ENCODE data around the gene CCDC68. TPM values are rescaled to one million over a fixed set of nuclear protein-coding genes. Genes with fewer than 3 reads are reported as not detected.

CCDC68 gene
- total RNA-seq, 2 donors from 2014 or later, result 0.74 TPM; not detected in 1

DNA sequence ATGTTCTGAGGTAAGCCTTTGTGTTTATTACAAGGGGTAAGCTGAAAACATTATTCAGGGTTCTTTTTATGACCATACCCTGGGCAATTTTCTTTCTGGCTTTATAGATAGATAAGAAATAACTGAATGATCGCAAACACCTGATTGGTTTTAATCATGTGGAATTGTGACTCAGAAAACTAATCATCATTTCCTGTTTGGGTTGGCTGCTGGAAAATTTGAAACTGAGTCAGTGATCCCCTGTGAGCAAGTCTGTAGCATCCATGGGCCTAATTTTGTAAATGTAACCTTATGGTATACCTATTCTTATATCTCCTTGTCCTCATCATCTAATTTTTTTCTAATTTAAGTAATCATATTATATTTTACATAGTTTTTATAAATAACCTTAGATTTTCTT is 34.3 kb downstream of the CCDC68 start:
- DNase-seq (ENCODE audit: low spot score), result no peak
- Mint-ChIP-seq H3K36me3 (no peaks in the 10 kb centered on the region), H3K4me1 (ENCODE audit: low read depth in 2 of 2) (no peaks in the 10 kb centered on the region), H3K27me3 (peaks cover 3 to 18% of the 10 kb centered on the region in 2 donors), H3K9me3 (no peaks in the 10 kb centered on the region), H3K27ac (no peak overlapping the region), H3K4me3 (no peak overlapping the region)
- ATAC-seq, result no peak

DNA sequence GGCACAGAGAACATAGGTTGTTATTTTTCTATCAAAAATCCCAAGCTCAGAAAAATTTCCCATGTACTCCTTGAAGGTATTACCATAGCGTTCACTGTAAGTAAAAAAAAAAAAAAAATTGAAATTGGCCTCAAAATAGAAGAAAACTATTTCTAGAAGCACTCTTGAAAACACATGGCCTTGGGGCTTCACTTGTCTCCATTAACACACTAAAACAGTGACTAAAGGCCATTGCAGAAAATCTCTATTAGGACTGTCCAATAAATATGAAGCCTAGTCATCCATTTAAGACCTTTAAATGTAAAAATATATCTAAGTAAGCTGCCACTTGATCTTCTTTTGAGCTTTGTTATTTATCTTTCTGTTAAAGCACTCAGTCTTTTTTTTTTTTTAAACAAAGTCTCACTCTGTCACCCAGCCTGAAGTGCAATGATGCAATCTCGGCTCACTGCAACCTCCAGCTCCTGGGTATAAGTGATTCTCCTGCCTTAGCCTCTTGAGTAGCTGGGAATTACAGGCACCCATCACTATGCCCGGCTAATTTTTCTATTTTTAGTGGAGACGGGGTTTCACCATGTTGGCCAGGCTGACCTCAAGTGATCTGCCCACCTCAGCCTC is 35.8 kb downstream of the CCDC68 start:
- no peak overlapping the region for H3K27ac Mint-ChIP-seq
- no peaks in the 10 kb centered on the region for H3K36me3 Mint-ChIP-seq
- DNase-seq (ENCODE audit: low spot score) (no peak), ATAC-seq (no peak)
- peaks cover 3 to 18% of the 10 kb centered on the region in 2 donors for H3K27me3 Mint-ChIP-seq
- no peaks in the 10 kb centered on the region for H3K4me1 Mint-ChIP-seq (ENCODE audit: low read depth in 2 of 2)
- no peaks in the 10 kb centered on the region for H3K9me3 Mint-ChIP-seq
- H3K4me3 Mint-ChIP-seq, result no peak overlapping the region

DNA sequence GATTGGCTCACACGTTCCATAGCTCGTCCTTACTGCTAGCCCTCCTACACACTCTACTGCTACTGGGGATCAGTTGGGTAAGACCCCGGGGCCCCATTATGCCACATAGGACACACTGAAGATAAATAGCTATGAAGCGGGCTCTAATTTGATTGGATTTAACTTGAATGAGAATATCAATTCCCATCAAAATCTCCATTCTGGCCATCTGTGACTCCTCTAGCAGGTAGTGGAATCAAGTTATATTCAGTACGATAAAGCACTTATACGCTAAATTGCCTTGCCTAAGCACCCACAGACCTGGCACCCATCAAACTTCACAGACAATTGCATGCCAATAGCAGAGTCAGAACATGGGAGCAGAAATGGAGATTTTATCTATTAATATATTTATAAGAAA is 39.8 kb downstream of the CCDC68 start:
- Mint-ChIP-seq H3K4me1 (ENCODE audit: low read depth in 2 of 2) (no peaks in the 10 kb centered on the region), H3K4me3 (no peak overlapping the region), H3K27me3 (peaks cover 3 to 18% of the 10 kb centered on the region in 2 donors), H3K9me3 (no peaks in the 10 kb centered on the region), H3K27ac (no peak overlapping the region), H3K36me3 (no peaks in the 10 kb centered on the region)
- DNase-seq (ENCODE audit: low spot score), result no peak
- no peak for ATAC-seq

- Mint-ChIP-seq H3K9me3 (no peaks in the 10 kb centered on the region), H3K27ac (no peak overlapping the region)
- no peak for ATAC-seq
Measured at GRCh38 chr18:54918060-54918459, 41.2 kb downstream of the CCDC68 start.

GRCh38 chr18:54916507-54916906 is 42.8 kb downstream of the CCDC68 start:
- no peak for ATAC-seq
- Mint-ChIP-seq H3K36me3 (no peaks in the 10 kb centered on the region), H3K9me3 (no peaks in the 10 kb centered on the region), H3K27me3 (peaks cover 2 to 10% of the 10 kb centered on the region in 2 donors), H3K4me1 (ENCODE audit: low read depth in 2 of 2) (no peaks in the 10 kb centered on the region), H3K4me3 (no peak overlapping the region), H3K27ac (no peak overlapping the region)
- DNase-seq (ENCODE audit: low spot score), result no peak

More at GRCh38 chr18:54918060-54918459, 41.2 kb downstream of the CCDC68 start:
- peaks cover 3 to 18% of the 10 kb centered on the region in 2 donors for H3K27me3 Mint-ChIP-seq
- no peak overlapping the region for H3K4me3 Mint-ChIP-seq
- no peaks in the 10 kb centered on the region for H3K36me3 Mint-ChIP-seq
- H3K4me1 Mint-ChIP-seq (ENCODE audit: low read depth in 2 of 2), result no peaks in the 10 kb centered on the region
- DNase-seq (ENCODE audit: low spot score), result no peak

GRCh38 chr18:54914816-54915215 is 44.4 kb downstream of the CCDC68 start:
- no peak overlapping the region for H3K4me3 Mint-ChIP-seq
- ATAC-seq (no peak), DNase-seq (ENCODE audit: low spot score) (no peak)
- peaks cover 0 to 2% of the 10 kb centered on the region in 2 donors for H3K27me3 Mint-ChIP-seq
- no peaks in the 10 kb centered on the region for H3K36me3 Mint-ChIP-seq
- no peaks in the 10 kb centered on the region for H3K9me3 Mint-ChIP-seq
- H3K27ac Mint-ChIP-seq, result no peak overlapping the region
- H3K4me1 Mint-ChIP-seq (ENCODE audit: low read depth in 2 of 2), result no peaks in the 10 kb centered on the region

- Mint-ChIP-seq H3K9me3 (no peaks in the 10 kb centered on the region), H3K27me3 (peaks cover 0 to 2% of the 10 kb centered on the region in 2 donors), H3K4me3 (no peak overlapping the region), H3K36me3 (no peaks in the 10 kb centered on the region), H3K4me1 (ENCODE audit: low read depth in 2 of 2) (no peaks in the 10 kb centered on the region), H3K27ac (no peak overlapping the region)
- DNase-seq (ENCODE audit: low spot score), result no peak
- no peak for ATAC-seq
Measured at GRCh38 chr18:54911551-54911950, 47.7 kb downstream of the CCDC68 start.

- Mint-ChIP-seq H3K27ac (no peak overlapping the region), H3K36me3 (no peaks in the 10 kb centered on the region), H3K4me3 (no peak overlapping the region), H3K4me1 (ENCODE audit: low read depth in 2 of 2) (no peaks in the 10 kb centered on the region), H3K9me3 (no peaks in the 10 kb centered on the region), H3K27me3 (peaks cover 0 to 2% of the 10 kb centered on the region in 2 donors)
- ATAC-seq (peak in 1 of 2 donors; percentile 52), DNase-seq (ENCODE audit: low spot score) (no peak)
Measured at GRCh38 chr18:54910161-54910919, 48.9 kb downstream of the CCDC68 start.

DNA sequence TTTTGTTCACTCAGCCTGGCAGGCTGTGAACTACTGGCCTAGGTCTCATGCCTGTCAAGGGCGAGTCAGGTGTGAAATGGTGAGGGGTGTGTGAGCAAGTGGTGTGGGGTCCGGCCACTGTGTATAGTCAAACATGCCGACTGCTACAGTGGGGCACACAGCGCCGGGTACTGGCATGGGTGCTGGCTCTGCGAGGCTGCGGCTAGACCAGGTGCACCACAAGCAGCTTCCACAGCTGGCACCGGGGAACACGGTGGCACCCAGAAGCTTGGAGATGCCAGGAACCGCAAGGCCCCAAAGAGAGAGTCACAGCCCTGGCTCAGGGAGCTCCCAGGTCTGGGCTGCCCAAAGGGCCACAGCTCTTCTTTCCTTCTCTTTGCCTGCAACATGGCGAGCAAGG is 49.7 kb downstream of the CCDC68 start:
- Mint-ChIP-seq H3K4me1 (ENCODE audit: low read depth in 2 of 2) (no peaks in the 10 kb centered on the region), H3K9me3 (no peaks in the 10 kb centered on the region), H3K36me3 (no peaks in the 10 kb centered on the region), H3K27me3 (peaks cover 0 to 2% of the 10 kb centered on the region in 2 donors), H3K27ac (no peak overlapping the region), H3K4me3 (no peak overlapping the region)
- DNase-seq (ENCODE audit: low spot score), result no peak
- ATAC-seq, result no peak

GRCh38 chr18:54906331-54907185 is 52.7 kb downstream of the CCDC68 start:
- no peak overlapping the region for H3K4me3 Mint-ChIP-seq
- no peaks in the 10 kb centered on the region for H3K9me3 Mint-ChIP-seq
- H3K27me3 Mint-ChIP-seq, result no peaks in the 10 kb centered on the region
- no peaks in the 10 kb centered on the region for H3K4me1 Mint-ChIP-seq (ENCODE audit: low read depth in 2 of 2)
- H3K36me3 Mint-ChIP-seq, result no peaks in the 10 kb centered on the region
- no peak overlapping the region for H3K27ac Mint-ChIP-seq
- DNase-seq (ENCODE audit: low spot score) (no peak), ATAC-seq (no peak)

DNA sequence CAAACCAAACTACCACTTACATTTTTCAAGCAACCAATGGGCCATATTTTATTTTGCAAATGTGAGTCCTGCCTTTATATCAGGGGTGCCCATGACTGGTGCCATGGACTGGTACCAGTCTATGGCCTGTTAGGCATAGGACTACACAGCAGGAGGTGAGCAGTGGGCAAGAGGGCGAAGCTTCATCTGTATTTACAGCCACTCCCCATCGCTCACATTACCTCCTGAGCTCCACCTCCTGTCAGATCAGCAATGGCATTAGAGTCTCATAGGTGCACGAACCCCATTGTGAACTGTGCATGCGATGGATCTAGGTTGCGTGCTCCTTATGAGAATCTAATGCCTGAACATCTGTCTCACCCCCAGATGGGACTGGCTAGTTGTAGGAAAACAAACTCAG is 53.6 kb downstream of the CCDC68 start:
- Mint-ChIP-seq H3K27me3 (no peaks in the 10 kb centered on the region), H3K4me3 (no peak overlapping the region), H3K9me3 (no peaks in the 10 kb centered on the region), H3K36me3 (no peaks in the 10 kb centered on the region), H3K27ac (no peak overlapping the region), H3K4me1 (ENCODE audit: low read depth in 2 of 2) (no peaks in the 10 kb centered on the region)
- no peak for ATAC-seq
- DNase-seq (ENCODE audit: low spot score), result no peak

GRCh38 chr18:54904581-54904980 is 54.7 kb downstream of the CCDC68 start:
- no peak for ATAC-seq
- H3K4me1 Mint-ChIP-seq (ENCODE audit: low read depth in 2 of 2), result peaks cover 0 to 2% of the 10 kb centered on the region in 2 donors
- DNase-seq (ENCODE audit: low spot score), result no peak
- no peak overlapping the region for H3K27ac Mint-ChIP-seq
- H3K9me3 Mint-ChIP-seq, result no peaks in the 10 kb centered on the region
- no peaks in the 10 kb centered on the region for H3K27me3 Mint-ChIP-seq
- H3K4me3 Mint-ChIP-seq, result no peak overlapping the region
- no peaks in the 10 kb centered on the region for H3K36me3 Mint-ChIP-seq

GRCh38 chr18:54900290-54900689 is 59.0 kb downstream of the CCDC68 start:
- Mint-ChIP-seq H3K4me1 (ENCODE audit: low read depth in 2 of 2) (peaks cover 0 to 5% of the 10 kb centered on the region in 2 donors), H3K36me3 (no peaks in the 10 kb centered on the region), H3K9me3 (no peaks in the 10 kb centered on the region), H3K4me3 (no peak overlapping the region), H3K27me3 (no peaks in the 10 kb centered on the region), H3K27ac (no peak overlapping the region)
- ATAC-seq (no peak), DNase-seq (ENCODE audit: low spot score) (no peak)

- no peaks in the 10 kb centered on the region for H3K27me3 Mint-ChIP-seq
- DNase-seq (ENCODE audit: low spot score), result no peak
- no peak overlapping the region for H3K4me3 Mint-ChIP-seq
- no peaks in the 10 kb centered on the region for H3K9me3 Mint-ChIP-seq
- no peaks in the 10 kb centered on the region for H3K36me3 Mint-ChIP-seq
- ATAC-seq, result no peak
- H3K27ac Mint-ChIP-seq, result no peak overlapping the region
- H3K4me1 Mint-ChIP-seq (ENCODE audit: low read depth in 2 of 2), result peaks cover 0 to 5% of the 10 kb centered on the region in 2 donors
Measured at GRCh38 chr18:54899500-54899899, 59.8 kb downstream of the CCDC68 start.

All from natural killer cell treated with Interleukin-12 subunit alpha and Interleukin-12 subunit beta and Interleukin-15 and Interleukin-18, amount 100 ng/mL, for 72 hours (primary cell).